SU-DHL-6 (cell line): Measurements from ENCODE around the gene P3H2.
"Not testable (repeated sequence)": the region's sequence is repeated elsewhere in the genome, so short reads cannot be mapped to it uniquely, and the experiment has no call there.

Experiments used
- CTCF ChIP-seq: fragments of 200-600 bp; sonication (generic); IDR thresholded peaks from one replicate; pipeline ENCODE4 v1.5.1; 2017; ENCODE audit warnings: antibody characterized with exemption, mild to moderate bottlenecking, low read length, moderate library complexity; ENCODE audit not compliant: insufficient read depth, poor library complexity, severe bottlenecking
- EZH2phosphoT487 ChIP-seq: fragments of 200-600 bp; sonication (generic), shearing (Covaris generic); conservative IDR thresholded peaks from 2 replicates; pipeline ENCODE4 v1.6.1; 2018; ENCODE audit warnings: mild to moderate bottlenecking, antibody characterized with exemption, low read length, moderate library complexity, mixed read lengths

GRCh38 chr3:190162013-190162412, 41.3 kb upstream of the P3H2 start:
- not testable (repeated sequence) for TF ChIP-seq EZH2phosphoT487, CTCF
